GM23338 (cell line): ENCODE data around the gene TOM1. TPM values are rescaled to one million over a fixed set of nuclear protein-coding genes. Genes with fewer than 3 reads are reported as not detected.
A peak's percentile ranks its signal among the peaks of the same experiment; 100 is the strongest.

Experiments
- ATAC-seq: fragments of 200-7000 bp; cut with Tn5 transposase; 3 replicates; pipeline ENCODE4 v1.9.1; 2020
- DNase-seq: peaks from one replicate; pipeline ENCODE4 v3.0.0-alpha.2; 2015; ENCODE audit warnings: low spot score
- H2AFZ ChIP-seq: fragments of 200-600 bp; sonication (generic); 2 replicates; pipeline ENCODE4 v1.8.0; 2016; ENCODE audit warnings: antibody characterized with exemption, mild to moderate bottlenecking, moderate library complexity
- H3F3A ChIP-seq: fragments of 200-600 bp; sonication (generic); replicated peaks from 2 replicates; pipeline ENCODE4 v1.8.0; 2017; ENCODE audit warnings: antibody characterized with exemption, mixed run types, low read depth
- H3K27ac ChIP-seq: fragments of 200-600 bp; sonication (generic); 2 replicates; pipeline ENCODE4 v1.6.1; 2016; ENCODE audit warnings: low read depth
- H3K27me3 ChIP-seq: fragments of 200-600 bp; sonication (generic); 2 replicates; pipeline ENCODE4 v1.8.0; 2016; ENCODE audit warnings: mild to moderate bottlenecking, mixed run types, moderate library complexity; ENCODE audit not compliant: insufficient read depth
- H3K36me3 ChIP-seq: fragments of 200-600 bp; sonication (generic); 2 replicates; pipeline ENCODE4 v1.8.0; 2016; ENCODE audit warnings: mild to moderate bottlenecking; ENCODE audit not compliant: insufficient read depth
- H3K4me1 ChIP-seq: fragments of 200-600 bp; sonication (generic); 2 replicates; pipeline ENCODE4 v1.8.0; 2016; ENCODE audit warnings: mild to moderate bottlenecking, moderate library complexity; ENCODE audit not compliant: insufficient read depth
- H3K4me2 ChIP-seq: fragments of 200-600 bp; sonication (generic); 2 replicates; pipeline ENCODE4 v1.7.1; 2017; ENCODE audit warnings: mixed run types
- H3K4me3 ChIP-seq: fragments of 200-600 bp; sonication (generic); 2 replicates; pipeline ENCODE4 v1.6.1; 2016; ENCODE audit warnings: mixed run types
- H3K79me2 ChIP-seq: fragments of 200-600 bp; sonication (generic); replicated peaks from 2 replicates; pipeline ENCODE4 v1.8.0; 2017; ENCODE audit warnings: mild to moderate bottlenecking; ENCODE audit not compliant: insufficient read depth
- H3K9me2 ChIP-seq: fragments of 200-600 bp; sonication (generic); 2 replicates; pipeline ENCODE4 v1.8.0; 2017; ENCODE audit not compliant: insufficient read depth
- H4K20me1 ChIP-seq: fragments of 200-600 bp; sonication (generic); replicated peaks from 2 replicates; pipeline ENCODE4 v1.8.0; 2017; ENCODE audit warnings: mild to moderate bottlenecking; ENCODE audit not compliant: insufficient read depth
- H3K27ac Mint-ChIP-seq: 2 replicates; pipeline ENCODE4 v1.8.0; 2020; ENCODE audit warnings: inconsistent platforms, mild to moderate bottlenecking, moderate library complexity, mixed read lengths
- H3K27me3 Mint-ChIP-seq: 3 replicates; pipeline ENCODE4 v1.8.0; 2022; ENCODE audit warnings: low read depth, mild to moderate bottlenecking, moderate library complexity, mixed read lengths, inconsistent platforms; ENCODE audit not compliant: insufficient read depth, poor library complexity
- H3K36me3 Mint-ChIP-seq: 3 replicates; pipeline ENCODE4 v1.8.0; 2021; ENCODE audit warnings: low read depth, mild to moderate bottlenecking, inconsistent platforms, moderate library complexity, mixed read lengths
- H3K4me1 Mint-ChIP-seq: 3 replicates; pipeline ENCODE4 v1.8.0; 2020; ENCODE audit warnings: mild to moderate bottlenecking, inconsistent platforms, mixed read lengths
- H3K4me3 Mint-ChIP-seq: 3 replicates; pipeline ENCODE4 v1.8.0; 2021; ENCODE audit warnings: moderate library complexity, mild to moderate bottlenecking, inconsistent platforms, mixed read lengths
- H3K9me3 Mint-ChIP-seq: 3 replicates; pipeline ENCODE4 v1.8.0; 2020; ENCODE audit warnings: moderate library complexity, mild to moderate bottlenecking, inconsistent platforms, mixed read lengths
- CTCF ChIP-seq, 2 experiments: fragments of 200-600 bp in 1 of 2; sonication (generic) in 1 of 2; conservative IDR thresholded peaks; 2 replicates each; pipeline versions ENCODE4 v1.5.1 to v1.6.1; 2016 to 2017; ENCODE audit warnings: antibody characterized with exemption in 2 of 2, low read depth in 2 of 2, mild to moderate bottlenecking in 2 of 2, moderate library complexity in 1 of 2
- EZH2 ChIP-seq: fragments of 200-600 bp; sonication (generic); IDR thresholded peaks from one replicate; pipeline ENCODE4 v1.8.0; 2017; ENCODE audit warnings: antibody characterized with exemption, mild to moderate bottlenecking, low read depth; ENCODE audit not compliant: unreplicated experiment
- REST ChIP-seq: IDR thresholded peaks from one replicate; pipeline ENCODE4 v1.6.1; 2018; ENCODE audit warnings: antibody characterized with exemption; ENCODE audit not compliant: unreplicated experiment
- STAT1 ChIP-seq: IDR thresholded peaks from one replicate; pipeline ENCODE4 v1.6.1; 2016; ENCODE audit warnings: antibody characterized with exemption; ENCODE audit not compliant: unreplicated experiment
- ZNF114 ChIP-seq: fragments of 250-450 bp; sonication (Bioruptor Pico); IDR thresholded peaks from 2 replicates; pipeline ENCODE4 v1.5.0; 2020; ENCODE audit warnings: mild to moderate bottlenecking, moderate library complexity
- ZNF331 ChIP-seq: fragments of 250-450 bp; sonication (Bioruptor Pico); IDR thresholded peaks from 2 replicates; pipeline ENCODE4 v1.5.0; 2020; ENCODE audit warnings: low read depth, mild to moderate bottlenecking, moderate library complexity
- polyA plus RNA-seq: library from polyadenylated mRNA; unstranded; fragments of >200 nt; fragmentation: Nextera tagmentation; extraction: Ambion mirVana; gene quantifications from 2 replicates; pipeline ENCODE4 v1.2.1, GENCODE V29; 2016
- total RNA-seq: library from RNA; depleted of rRNA; stranded (reverse); fragments of >200 nt; shearing (Covaris generic); gene quantifications from 2 replicates; pipeline ENCODE4 v1.2.3, GENCODE V29; 2014
- TF ChIP-seq, protein P1 (sequence below): IDR thresholded peaks from 2 replicates; pipeline ENCODE4 v1.6.1; 2016; ENCODE audit warnings: antibody characterized with exemption

TOM1 gene
- total and polyA plus RNA-seq, 2 experiments from 2014 or later: 10.9 to 17.8 TPM

DNA sequence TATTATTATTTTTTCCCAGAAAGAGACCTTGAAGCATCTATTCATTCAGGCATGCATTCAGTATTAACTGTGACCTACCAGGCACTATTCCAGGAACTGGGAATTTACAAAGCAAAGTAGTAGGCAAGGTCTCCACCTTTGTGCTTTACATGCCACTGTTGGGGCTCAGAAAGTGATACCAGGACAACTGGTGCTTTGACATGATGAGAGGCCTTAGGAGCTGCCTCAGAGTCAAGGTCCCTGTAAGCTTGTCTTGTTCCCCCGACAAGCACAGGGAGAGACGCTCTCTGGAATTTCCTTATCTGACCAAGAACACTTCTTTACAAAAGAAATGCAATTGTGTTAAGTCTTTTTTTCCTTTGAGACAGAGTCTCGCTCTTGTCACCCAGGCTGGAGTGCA is 78.9 kb downstream of the TOM1 start:
- peak overlapping the region; percentile 100 for H3K27ac Mint-ChIP-seq
- H3K4me3 Mint-ChIP-seq: no peak overlapping the region
- no peak overlapping the region; the same call in 1 of the 2 replicates for H2AFZ ChIP-seq
- H3K4me1 Mint-ChIP-seq: peaks cover 64% of the 10 kb centered on the region
- H3K4me1 ChIP-seq: peaks cover 76% of the 10 kb centered on the region
- H3K9me3 Mint-ChIP-seq: no peaks in the 10 kb centered on the region
- H3K36me3 ChIP-seq: no peaks in the 10 kb centered on the region
- H3K4me2 ChIP-seq: peak overlapping the region; percentile 44
- peaks cover 41% of the 10 kb centered on the region for H3F3A ChIP-seq
- peaks cover 33% of the 10 kb centered on the region for H3K27me3 Mint-ChIP-seq
- H3K79me2 ChIP-seq: peaks cover 11% of the 10 kb centered on the region
- TF ChIP-seq, protein P1, sequence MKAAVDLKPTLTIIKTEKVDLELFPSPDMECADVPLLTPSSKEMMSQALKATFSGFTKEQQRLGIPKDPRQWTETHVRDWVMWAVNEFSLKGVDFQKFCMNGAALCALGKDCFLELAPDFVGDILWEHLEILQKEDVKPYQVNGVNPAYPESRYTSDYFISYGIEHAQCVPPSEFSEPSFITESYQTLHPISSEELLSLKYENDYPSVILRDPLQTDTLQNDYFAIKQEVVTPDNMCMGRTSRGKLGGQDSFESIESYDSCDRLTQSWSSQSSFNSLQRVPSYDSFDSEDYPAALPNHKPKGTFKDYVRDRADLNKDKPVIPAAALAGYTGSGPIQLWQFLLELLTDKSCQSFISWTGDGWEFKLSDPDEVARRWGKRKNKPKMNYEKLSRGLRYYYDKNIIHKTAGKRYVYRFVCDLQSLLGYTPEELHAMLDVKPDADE: no peak
- TF ChIP-seq ZNF331 (no peak), REST (no peak), CTCF (conservative IDR thresholded peaks at IDR 0.05; ENCODE audit: low read depth in 2 of 2) (no peak)
- no peaks in the 10 kb centered on the region for H3K9me2 ChIP-seq
- DNase-seq: no peak
- H4K20me1 ChIP-seq: no peaks in the 10 kb centered on the region
- peak overlapping the region; percentile 97 for H3K27ac ChIP-seq
- H3K36me3 Mint-ChIP-seq: peaks cover 9% of the 10 kb centered on the region
- ATAC-seq: no peak
- H3K27me3 ChIP-seq: no peaks in the 10 kb centered on the region
- no peak overlapping the region for H3K4me3 ChIP-seq

- Mint-ChIP-seq H3K27me3 (peaks cover 33% of the 10 kb centered on the region), H3K4me3 (0 out of 3 replicates have a peak overlapping the region, but pooled peaks have one; percentile 77)
- no peak for TF ChIP-seq ZNF114 (CRISPR knock-in tag)
- TF ChIP-seq STAT1: no peak
- no peak for TF ChIP-seq ZNF331
- no peak for TF ChIP-seq EZH2
- TF ChIP-seq CTCF (conservative IDR thresholded peaks at IDR 0.05; ENCODE audit: low read depth in 2 of 2): no peak
These were observed 79.7 kb downstream of the TOM1 start for GRCh38 chr22:35379146-35379993.

More at GRCh38 chr22:35379146-35379993, 79.7 kb downstream of the TOM1 start:
- peaks cover 11% of the 10 kb centered on the region for H3K79me2 ChIP-seq
- no peaks in the 10 kb centered on the region for H3K36me3 ChIP-seq
- DNase-seq (no peak), ATAC-seq (no peak)
- H3K4me3 ChIP-seq: no peak overlapping the region
- no peaks in the 10 kb centered on the region for H3K9me2 ChIP-seq
- no peak overlapping the region for H2AFZ ChIP-seq
- H3F3A ChIP-seq: peaks cover 41% of the 10 kb centered on the region
- peaks cover 60% of the 10 kb centered on the region for H3K4me1 Mint-ChIP-seq
- H3K27me3 ChIP-seq: no peaks in the 10 kb centered on the region
- H4K20me1 ChIP-seq: no peaks in the 10 kb centered on the region
- peak overlapping the region; percentile 100 for H3K27ac Mint-ChIP-seq
- peaks cover 17% of the 10 kb centered on the region for H3K36me3 Mint-ChIP-seq
- H3K4me1 ChIP-seq: peaks cover 70% of the 10 kb centered on the region
- H3K4me2 ChIP-seq: peak overlapping the region; percentile 39
- H3K9me3 Mint-ChIP-seq: no peaks in the 10 kb centered on the region
- H3K27ac ChIP-seq: peak overlapping the region; percentile 97; the same call in 1 of the 2 replicates
